Upper lobe of right lung (tissue), 1 donor: ENCODE data around the gene NCAPD3. TPM values are rescaled to one million over a fixed set of nuclear protein-coding genes. Genes with fewer than 3 reads are reported as not detected.

Experiments used
- ATAC-seq: fragments of 200-7000 bp; cut with Tn5 transposase; one replicate; pipeline ENCODE4 v1.9.1; 2020; ENCODE audit warnings: mild to moderate bottlenecking, moderate library complexity
- DNase-seq: peaks from one replicate; pipeline ENCODE4 v3.0.0-alpha.2; 2020
- H3K27ac ChIP-seq: fragments of 200-600 bp; one replicate; pipeline ENCODE4 v1.8.0; 2022
- H3K27me3 ChIP-seq: fragments of 200-600 bp; one replicate; pipeline ENCODE4 v1.8.0; 2022; ENCODE audit warnings: mild to moderate bottlenecking
- H3K36me3 ChIP-seq: fragments of 200-600 bp; one replicate; pipeline ENCODE4 v1.8.0; 2022
- H3K4me1 ChIP-seq: fragments of 200-600 bp; one replicate; pipeline ENCODE4 v1.8.0; 2022
- H3K4me3 ChIP-seq: fragments of 200-600 bp; one replicate; pipeline ENCODE4 v1.8.0; 2022; ENCODE audit warnings: mild to moderate bottlenecking
- H3K9me3 ChIP-seq: fragments of 200-600 bp; one replicate; pipeline ENCODE4 v1.8.0; 2022
- CTCF ChIP-seq: fragments of 200-600 bp; IDR thresholded peaks from one replicate; pipeline ENCODE4 v1.8.0; 2022; ENCODE audit warnings: antibody characterized with exemption
- intact Hi-C: fragments of 100-400 bp; cut with DNase I; formaldehyde crosslinking; loops from one replicate; pipeline ENCODE4 v1.11.0; 2022
- total RNA-seq: library from RNA; stranded (reverse); fragmentation: NEBNext Ultra II Directional; extraction: Animal tissue kit (Norgen Biotek cat#: 25700); gene quantifications from one replicate; pipeline ENCODE4 v1.2.1, GENCODE V29; 2021
- donor health status: DM: no; HTN: yes; CAD: no; lungs with severe emphysema.

The NCAPD3 gene
- total RNA-seq, 1 donor from 2014 or later, result 17.3 TPM

GRCh38 chr11:134264966-134265764 is 41.4 kb upstream of the NCAPD3 start:
- DNase-seq, result no peak
- no peak overlapping the region for H3K4me3 ChIP-seq
- no peaks in the 10 kb centered on the region for H3K9me3 ChIP-seq
- ATAC-seq, result no peak
- TF ChIP-seq CTCF, result no peak
- intact Hi-C loops, result no loop called here
- no peaks in the 10 kb centered on the region for H3K27me3 ChIP-seq
- H3K4me1 ChIP-seq, result peaks cover 16% of the 10 kb centered on the region
- peaks cover 36% of the 10 kb centered on the region for H3K36me3 ChIP-seq
- H3K27ac ChIP-seq, result no peak overlapping the region

- Histone ChIP-seq H3K27ac (no peak overlapping the region), H3K4me1 (peaks cover 6% of the 10 kb centered on the region), H3K4me3 (no peak overlapping the region), H3K27me3 (no peaks in the 10 kb centered on the region), H3K36me3 (peaks cover 60% of the 10 kb centered on the region), H3K9me3 (no peaks in the 10 kb centered on the region)
- intact Hi-C loops, result no loop called here
- peak; percentile 35 for ATAC-seq
- no peak for DNase-seq
- peak; percentile 51 for TF ChIP-seq CTCF
Observed at GRCh38 chr11:134261626-134262488, 38.1 kb upstream of the NCAPD3 start.

GRCh38 chr11:134260983-134261382 is 37.2 kb upstream of the NCAPD3 start:
- Histone ChIP-seq H3K27ac (no peak overlapping the region), H3K27me3 (no peaks in the 10 kb centered on the region), H3K4me3 (no peak overlapping the region), H3K9me3 (no peaks in the 10 kb centered on the region), H3K4me1 (no peaks in the 10 kb centered on the region), H3K36me3 (peaks cover 60% of the 10 kb centered on the region)
- ATAC-seq (no peak), DNase-seq (no peak)
- intact Hi-C loops, result no loop called here
- TF ChIP-seq CTCF, result no peak

- Histone ChIP-seq H3K4me1 (peaks cover 3% of the 10 kb centered on the region), H3K27ac (no peak overlapping the region), H3K9me3 (no peaks in the 10 kb centered on the region), H3K36me3 (peaks cover 60% of the 10 kb centered on the region), H3K27me3 (no peaks in the 10 kb centered on the region), H3K4me3 (no peak overlapping the region)
- no peak for TF ChIP-seq CTCF
- no peak for DNase-seq
- ATAC-seq, result no peak
- intact Hi-C loops, result no loop called here
Observed at GRCh38 chr11:134260503-134260902, 36.7 kb upstream of the NCAPD3 start.

GRCh38 chr11:134258577-134258976 is 34.8 kb upstream of the NCAPD3 start:
- peaks cover 12% of the 10 kb centered on the region for H3K4me1 ChIP-seq
- ATAC-seq, result peak; percentile 82
- intact Hi-C loops, result no loop called here
- H3K27me3 ChIP-seq, result no peaks in the 10 kb centered on the region
- TF ChIP-seq CTCF, result no peak
- no peak for DNase-seq
- no peak overlapping the region for H3K4me3 ChIP-seq
- no peak overlapping the region for H3K27ac ChIP-seq
- H3K9me3 ChIP-seq, result no peaks in the 10 kb centered on the region
- peaks cover 58% of the 10 kb centered on the region for H3K36me3 ChIP-seq
